GM12865 (cell line): ENCODE results near the gene INPP5K.

Experiments
- DNase-seq: peaks from one replicate; pipeline ENCODE4 v3.0.0; 2010; ENCODE audit warnings: low read depth
- H3K4me3 ChIP-seq: 2 replicates; pipeline ENCODE4 v1.5.1; 2011; ENCODE audit warnings: mild to moderate bottlenecking, low read depth, low read length, control low read depth
- CTCF ChIP-seq: IDR thresholded peaks from 2 replicates; pipeline ENCODE4 v1.5.1; 2011; ENCODE audit warnings: low read length, control low read depth, low read depth, inconsistent platforms; ENCODE audit not compliant: insufficient read depth; ENCODE audit errors: missing control alignments

Gene INPP5K

GRCh38 chr17:1546292-1546922, 30.0 kb upstream of the INPP5K start:
- TF ChIP-seq CTCF: no peak
- no peak for DNase-seq

GRCh38 chr17:1545618-1546017, 29.2 kb upstream of the INPP5K start:
- DNase-seq: no peak
- no peak for TF ChIP-seq CTCF
- H3K4me3 ChIP-seq: no peak overlapping the region

More at GRCh38 chr17:1546292-1546922, 30.0 kb upstream of the INPP5K start:
- no peak overlapping the region for H3K4me3 ChIP-seq

- H3K4me3 ChIP-seq: no peak overlapping the region
- no peak for DNase-seq
- TF ChIP-seq CTCF: no peak
Measured at GRCh38 chr17:1542316-1542715, 25.9 kb upstream of the INPP5K start.

- no peak for DNase-seq
- no peak for TF ChIP-seq CTCF
- no peak overlapping the region for H3K4me3 ChIP-seq
Measured at GRCh38 chr17:1541367-1541904, 25.0 kb upstream of the INPP5K start.

- no peak for DNase-seq
- no peak overlapping the region for H3K4me3 ChIP-seq
- no peak for TF ChIP-seq CTCF
Measured at GRCh38 chr17:1539811-1540210, 23.4 kb upstream of the INPP5K start.

- DNase-seq: no peak
- no peak for TF ChIP-seq CTCF
- H3K4me3 ChIP-seq: no peak overlapping the region
Measured at GRCh38 chr17:1535737-1536136, 19.3 kb upstream of the INPP5K start.

GRCh38 chr17:1533661-1534325, 17.4 kb upstream of the INPP5K start:
- no peak for TF ChIP-seq CTCF

More at GRCh38 chr17:1533661-1534325, 17.4 kb upstream of the INPP5K start:
- no peak overlapping the region for H3K4me3 ChIP-seq
- no peak for DNase-seq
